Neural cell (in vitro differentiated cells): ENCODE measurements around the gene SPON1.

Experiments
- EZH2 ChIP-seq: fragments of 200-600, 300-800 bp; shearing (Covaris generic), sonication (generic); IDR thresholded peaks from 2 replicates; pipeline ENCODE4 v1.6.1; 2014; ENCODE audit warnings: antibody characterized with exemption, low read length, borderline replicate concordance, mild to moderate bottlenecking; ENCODE audit not compliant: insufficient read depth, poor library complexity, severe bottlenecking
- TF ChIP-seq, protein P1 (sequence below): fragments of 450-650 bp; IDR thresholded peaks from 2 replicates; pipeline ENCODE4 v1.5.1; 2014; ENCODE audit warnings: antibody characterized with exemption, mild to moderate bottlenecking, moderate library complexity; ENCODE audit not compliant: poor library complexity, severe bottlenecking

DNA sequence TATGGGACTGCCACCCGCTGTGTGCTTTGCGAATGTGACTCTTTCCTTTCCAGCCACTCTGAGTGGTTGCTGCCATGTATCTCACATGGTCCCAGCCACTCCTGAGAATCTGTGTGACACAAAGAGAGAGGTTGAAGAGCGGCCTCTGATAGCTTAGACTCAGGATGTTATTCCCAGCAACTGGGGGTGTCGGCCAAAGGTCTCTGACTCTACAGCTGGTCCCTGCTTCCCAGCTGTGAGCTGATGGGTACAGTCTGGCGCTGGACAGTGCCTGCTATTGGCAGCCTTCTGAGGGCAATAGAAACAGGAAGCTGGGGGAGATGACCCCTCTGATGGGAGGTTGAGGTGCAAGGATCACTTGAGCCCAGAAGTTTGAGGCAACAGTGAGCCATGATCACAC is 291.3 kb downstream of the SPON1 start:
- TF ChIP-seq EZH2, result no peak
- TF ChIP-seq, protein P1, sequence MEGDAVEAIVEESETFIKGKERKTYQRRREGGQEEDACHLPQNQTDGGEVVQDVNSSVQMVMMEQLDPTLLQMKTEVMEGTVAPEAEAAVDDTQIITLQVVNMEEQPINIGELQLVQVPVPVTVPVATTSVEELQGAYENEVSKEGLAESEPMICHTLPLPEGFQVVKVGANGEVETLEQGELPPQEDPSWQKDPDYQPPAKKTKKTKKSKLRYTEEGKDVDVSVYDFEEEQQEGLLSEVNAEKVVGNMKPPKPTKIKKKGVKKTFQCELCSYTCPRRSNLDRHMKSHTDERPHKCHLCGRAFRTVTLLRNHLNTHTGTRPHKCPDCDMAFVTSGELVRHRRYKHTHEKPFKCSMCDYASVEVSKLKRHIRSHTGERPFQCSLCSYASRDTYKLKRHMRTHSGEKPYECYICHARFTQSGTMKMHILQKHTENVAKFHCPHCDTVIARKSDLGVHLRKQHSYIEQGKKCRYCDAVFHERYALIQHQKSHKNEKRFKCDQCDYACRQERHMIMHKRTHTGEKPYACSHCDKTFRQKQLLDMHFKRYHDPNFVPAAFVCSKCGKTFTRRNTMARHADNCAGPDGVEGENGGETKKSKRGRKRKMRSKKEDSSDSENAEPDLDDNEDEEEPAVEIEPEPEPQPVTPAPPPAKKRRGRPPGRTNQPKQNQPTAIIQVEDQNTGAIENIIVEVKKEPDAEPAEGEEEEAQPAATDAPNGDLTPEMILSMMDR, result no peak
